Tibial artery (tissue), 4 donors: Measurements from ENCODE around the gene SETMAR.

ENCODE experiments used
- DNase-seq, 2 donors: peaks; one replicate each; pipeline ENCODE4 v3.0.0-alpha.2; 2019
- H3K27ac ChIP-seq, 2 donors: fragments of 200-600 bp; sonication (generic) in 1 of 2; 1 replicate in 1 of 2; 2 replicates in 1 of 2; pipeline ENCODE4 v1.5.1; 2018 to 2019; ENCODE audit warnings: mild to moderate bottlenecking in 1 of 2
- H3K27me3 ChIP-seq, 2 donors: fragments of 200-600 bp; sonication (generic) in 1 of 2; one replicate each; pipeline versions ENCODE4 v1.5.1 to v1.6.0; 2016 to 2019
- H3K36me3 ChIP-seq, 3 donors: fragments of 200-600 bp; sonication (generic) in 2 of 3; one replicate each; pipeline ENCODE4 v1.5.1; 2016 to 2019; ENCODE audit warnings: mild to moderate bottlenecking in 2 of 3
- H3K4me1 ChIP-seq, 4 donors: fragments of 200-600 bp; sonication (generic) in 2 of 4; 1 replicate in 3 of 4; 2 replicates in 1 of 4; pipeline ENCODE4 v1.5.1; 2016 to 2019
- H3K4me3 ChIP-seq, 2 donors: fragments of 200-600 bp; sonication (generic) in 1 of 2; 1 replicate in 1 of 2; 2 replicates in 1 of 2; pipeline ENCODE4 v1.5.1; 2018 to 2019; ENCODE audit warnings: mild to moderate bottlenecking in 2 of 2
- H3K9me3 ChIP-seq, 3 donors: fragments of 200-600 bp; sonication (generic) in 1 of 3; one replicate each; pipeline ENCODE4 v1.5.1; 2016 to 2019
- intact Hi-C: fragments of 100-400 bp; cut with DNase I; formaldehyde crosslinking; loops from one replicate; pipeline ENCODE4 v1.15.0; 2023; ENCODE audit warnings: low total_unique reads
- TF ChIP-seq, protein P1 (sequence below), 2 experiments: fragments of 200-600 bp in 1 of 2; fragments of 450-650 bp in 1 of 2; IDR thresholded peaks; one replicate each; pipeline ENCODE4 v1.5.1; 2017 to 2019; ENCODE audit warnings: antibody characterized with exemption in 2 of 2, mild to moderate bottlenecking in 1 of 2, moderate library complexity in 1 of 2

The SETMAR gene

DNA sequence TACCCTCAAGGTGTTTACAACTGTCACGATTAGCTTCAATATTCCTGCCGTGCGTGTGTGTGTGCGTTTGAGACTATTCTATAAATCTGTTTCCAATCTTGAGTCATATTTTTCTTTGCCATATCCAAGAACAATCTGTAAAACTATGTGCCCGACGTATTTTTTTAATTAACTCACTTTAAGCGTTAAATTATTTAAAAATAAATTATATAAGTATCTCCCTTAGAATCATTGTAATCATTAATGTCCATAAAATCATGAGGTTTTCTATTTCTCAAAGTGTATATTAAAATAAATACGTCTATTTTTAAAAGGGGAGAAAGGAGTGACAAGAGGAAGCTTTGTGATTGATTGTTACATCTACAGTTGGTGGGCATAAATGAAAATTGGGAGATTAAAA lies 2.9 kb downstream of the SETMAR start:
- H3K4me1 ChIP-seq, result peaks cover 0 to 76% (median 50%) of the 10 kb centered on the region in 4 donors
- DNase-seq, result no peak
- peak overlapping the region in 1 of 2 donors; percentile 81 for H3K4me3 ChIP-seq
- H3K27ac ChIP-seq, result peak overlapping the region; percentile 92 to 94
- TF ChIP-seq, protein P1, sequence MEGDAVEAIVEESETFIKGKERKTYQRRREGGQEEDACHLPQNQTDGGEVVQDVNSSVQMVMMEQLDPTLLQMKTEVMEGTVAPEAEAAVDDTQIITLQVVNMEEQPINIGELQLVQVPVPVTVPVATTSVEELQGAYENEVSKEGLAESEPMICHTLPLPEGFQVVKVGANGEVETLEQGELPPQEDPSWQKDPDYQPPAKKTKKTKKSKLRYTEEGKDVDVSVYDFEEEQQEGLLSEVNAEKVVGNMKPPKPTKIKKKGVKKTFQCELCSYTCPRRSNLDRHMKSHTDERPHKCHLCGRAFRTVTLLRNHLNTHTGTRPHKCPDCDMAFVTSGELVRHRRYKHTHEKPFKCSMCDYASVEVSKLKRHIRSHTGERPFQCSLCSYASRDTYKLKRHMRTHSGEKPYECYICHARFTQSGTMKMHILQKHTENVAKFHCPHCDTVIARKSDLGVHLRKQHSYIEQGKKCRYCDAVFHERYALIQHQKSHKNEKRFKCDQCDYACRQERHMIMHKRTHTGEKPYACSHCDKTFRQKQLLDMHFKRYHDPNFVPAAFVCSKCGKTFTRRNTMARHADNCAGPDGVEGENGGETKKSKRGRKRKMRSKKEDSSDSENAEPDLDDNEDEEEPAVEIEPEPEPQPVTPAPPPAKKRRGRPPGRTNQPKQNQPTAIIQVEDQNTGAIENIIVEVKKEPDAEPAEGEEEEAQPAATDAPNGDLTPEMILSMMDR (IDR thresholded peaks at IDR 0.05), result no peak
- no peaks in the 10 kb centered on the region for H3K27me3 ChIP-seq
- peaks cover 0 to 10% (median 5%) of the 10 kb centered on the region in 3 donors for H3K36me3 ChIP-seq
- no peaks in the 10 kb centered on the region for H3K9me3 ChIP-seq
- intact Hi-C loops, result no loop called here

DNA sequence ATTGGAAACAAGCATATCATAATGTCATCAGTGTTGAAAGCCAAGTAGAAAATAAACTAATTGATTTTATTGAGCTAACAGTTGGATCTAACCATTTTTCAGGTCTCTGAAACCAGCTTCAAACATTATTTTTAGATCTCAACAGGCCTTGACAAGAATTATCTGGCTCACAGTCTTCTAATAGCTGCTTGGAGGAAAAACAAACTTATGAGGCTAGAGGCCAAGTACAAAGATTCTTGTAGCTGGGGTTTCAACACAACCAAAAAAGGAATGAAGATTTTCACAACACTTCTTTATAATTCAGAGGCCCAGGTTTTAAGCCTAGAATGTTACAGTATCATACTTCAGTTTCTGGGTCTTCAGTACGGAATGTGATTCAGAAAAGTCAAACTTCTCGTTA lies 3.7 kb downstream of the SETMAR start:
- Histone ChIP-seq H3K4me3 (peak overlapping the region in 1 of 2 donors; percentile 81), H3K36me3 (peaks cover 0 to 10% (median 5%) of the 10 kb centered on the region in 3 donors), H3K27ac (peak overlapping the region; percentile 92 to 94), H3K4me1 (peaks cover 0 to 81% (median 52%) of the 10 kb centered on the region in 4 donors), H3K27me3 (no peaks in the 10 kb centered on the region), H3K9me3 (no peaks in the 10 kb centered on the region)
- DNase-seq, result no peak
- TF ChIP-seq, protein P1 (IDR thresholded peaks at IDR 0.05), result no peak
- intact Hi-C loops, result no loop called here

DNA sequence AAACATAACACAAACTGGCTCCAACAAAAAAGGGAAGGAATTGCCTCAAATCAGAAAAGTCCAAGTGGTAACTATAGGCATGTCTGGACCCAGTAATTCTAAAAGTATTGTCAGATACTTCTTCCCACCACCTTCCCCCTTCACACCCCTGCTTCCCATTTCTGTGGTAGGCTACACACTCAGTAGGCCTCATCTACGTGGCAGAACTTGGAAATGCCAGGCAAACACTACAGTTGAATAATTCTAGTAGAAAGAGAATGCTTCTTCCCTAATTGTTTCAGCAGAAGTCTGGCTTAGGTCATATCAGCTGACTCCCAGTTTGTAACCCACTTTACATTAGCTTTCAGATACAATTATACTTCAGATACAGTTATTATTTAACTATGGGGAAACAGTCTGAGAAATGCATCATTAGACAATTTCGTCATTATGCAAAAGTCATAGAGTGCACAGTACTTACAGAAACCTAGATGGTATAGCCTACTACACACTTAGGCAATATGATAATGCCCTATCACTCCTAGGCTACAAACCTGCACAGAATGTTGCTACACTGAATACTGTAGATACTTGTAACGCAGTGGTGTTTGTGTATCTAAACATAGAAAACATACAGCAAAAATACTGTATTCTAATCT lies 6.4 kb downstream of the SETMAR start:
- Histone ChIP-seq H3K27me3 (no peaks in the 10 kb centered on the region), H3K27ac (peak overlapping the region; percentile 92 to 94), H3K4me1 (peaks cover 0 to 75% (median 46%) of the 10 kb centered on the region in 4 donors), H3K4me3 (no peak overlapping the region), H3K36me3 (peaks cover 11 to 30% (median 27%) of the 10 kb centered on the region in 3 donors), H3K9me3 (no peaks in the 10 kb centered on the region)
- intact Hi-C loops, result no loop called here
- no peak for DNase-seq
- TF ChIP-seq, protein P1 (IDR thresholded peaks at IDR 0.05), result no peak

DNA sequence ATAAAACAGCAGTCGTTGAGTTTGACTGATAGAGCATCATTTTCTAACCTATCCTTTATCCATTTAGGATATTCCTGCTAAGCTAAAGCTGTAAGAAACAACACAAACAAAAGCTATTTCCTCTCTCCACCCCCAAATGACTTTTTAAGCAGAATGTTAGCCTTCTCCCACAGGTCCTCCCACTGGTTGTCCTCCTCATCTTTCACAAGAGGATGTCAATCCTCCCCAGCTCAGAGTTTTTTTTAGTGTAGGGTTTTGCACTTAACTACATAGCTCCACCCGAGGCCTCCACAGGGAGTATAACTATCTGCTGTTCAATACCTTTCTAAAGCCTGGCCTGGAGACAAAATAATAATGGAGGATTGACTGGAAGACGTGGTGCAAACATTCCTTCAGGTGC lies 7.8 kb downstream of the SETMAR start:
- H3K27ac ChIP-seq, result peak overlapping the region in 1 of 2 donors; percentile 38
- H3K4me1 ChIP-seq, result peaks cover 0 to 61% (median 33%) of the 10 kb centered on the region in 4 donors
- no peak overlapping the region for H3K4me3 ChIP-seq
- H3K36me3 ChIP-seq, result peaks cover 20 to 44% (median 41%) of the 10 kb centered on the region in 3 donors
- DNase-seq, result no peak
- H3K9me3 ChIP-seq, result no peaks in the 10 kb centered on the region
- TF ChIP-seq, protein P1 (IDR thresholded peaks at IDR 0.05), result no peak
- intact Hi-C loops, result no loop called here
- no peaks in the 10 kb centered on the region for H3K27me3 ChIP-seq

DNA sequence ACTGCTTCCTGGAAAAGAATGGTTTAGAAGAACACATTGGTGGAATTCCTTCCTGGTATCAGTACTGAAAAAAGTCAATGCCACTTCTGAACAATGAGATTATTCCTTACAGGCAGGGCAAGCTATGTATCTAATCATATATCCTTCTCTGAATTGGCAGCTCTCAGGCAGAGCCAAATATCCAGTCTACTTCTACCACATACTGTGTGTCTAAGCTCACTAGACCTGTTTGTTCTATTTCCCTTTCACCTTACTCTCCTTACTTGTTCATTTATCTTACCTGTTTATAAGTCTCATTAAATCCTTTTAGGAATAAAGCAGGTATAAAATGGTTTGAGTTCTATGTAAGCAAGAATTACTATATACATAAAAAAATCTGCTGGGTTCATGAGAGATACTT lies 8.3 kb downstream of the SETMAR start:
- Histone ChIP-seq H3K27me3 (no peaks in the 10 kb centered on the region), H3K27ac (peak overlapping the region in 1 of 2 donors; percentile 38), H3K4me3 (no peak overlapping the region), H3K9me3 (no peaks in the 10 kb centered on the region), H3K36me3 (peaks cover 25 to 49% (median 46%) of the 10 kb centered on the region in 3 donors), H3K4me1 (peaks cover 0 to 56% (median 30%) of the 10 kb centered on the region in 4 donors)
- TF ChIP-seq, protein P1 (IDR thresholded peaks at IDR 0.05), result no peak
- intact Hi-C loops, result no loop called here
- no peak for DNase-seq
